SKM-1 (cell line): ENCODE measurements around the gene CCIN.
"Not testable (repeated sequence)": the region's sequence is repeated elsewhere in the genome, so short reads cannot be mapped to it uniquely, and the experiment has no call there.

Experiments used
- DNase-seq: peaks from one replicate; lab custom pipeline; 2025; ENCODE audit not compliant: unreplicated experiment; lab: John Stamatoyannopoulos, UW

CCIN gene

GRCh38 chr9:36169166-36169565 is at the start of gene CCIN:
Gene CCIN, plus strand, starts transcription at chr9:36169388. Its CDS starts 115 bp downstream, at chr9:36169503.
- no peak for DNase-seq

DNA sequence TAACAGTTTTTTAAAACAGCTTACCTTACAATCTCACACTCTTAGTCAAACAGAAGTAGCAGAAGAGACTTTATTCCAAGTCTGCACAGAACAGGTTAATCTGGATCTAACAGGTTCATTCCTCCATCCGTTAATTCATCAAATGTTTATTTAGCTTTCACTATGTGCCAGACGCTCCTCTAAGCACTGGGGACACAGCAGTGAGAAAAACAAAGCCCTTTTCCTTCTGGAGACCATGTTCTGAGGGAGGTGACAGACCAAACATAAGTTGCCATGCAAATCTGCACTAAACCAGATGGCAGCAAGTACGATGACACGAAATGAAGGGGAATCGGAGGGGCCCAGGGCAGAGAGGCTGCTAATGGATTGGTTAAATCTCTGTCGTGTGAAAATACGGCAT is 49.7 kb upstream of the CCIN start:
- no peak for DNase-seq

DNA sequence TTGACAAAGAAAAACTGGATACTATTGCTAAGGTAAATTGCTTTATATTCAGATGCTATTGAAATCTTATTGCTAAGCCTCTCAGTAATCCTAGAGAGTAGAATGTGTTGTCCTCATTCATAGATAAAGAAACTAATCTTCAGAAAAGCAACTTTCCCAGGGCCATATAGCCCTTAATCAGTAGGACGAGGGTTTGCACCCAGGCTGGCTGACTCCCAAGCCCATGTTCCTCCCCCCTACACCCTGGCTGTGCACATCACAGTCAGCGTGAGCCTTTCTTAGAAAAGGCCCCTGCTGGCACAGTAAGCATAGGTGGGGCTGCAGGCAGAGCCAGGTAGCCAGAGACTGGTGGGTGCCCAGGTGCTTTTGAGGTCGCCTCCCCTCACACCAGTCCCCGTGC is 48.5 kb upstream of the CCIN start:
- DNase-seq, result no peak

- no peak for DNase-seq
These were observed 47.2 kb upstream of the CCIN start for GRCh38 chr9:36121971-36122370.

DNA sequence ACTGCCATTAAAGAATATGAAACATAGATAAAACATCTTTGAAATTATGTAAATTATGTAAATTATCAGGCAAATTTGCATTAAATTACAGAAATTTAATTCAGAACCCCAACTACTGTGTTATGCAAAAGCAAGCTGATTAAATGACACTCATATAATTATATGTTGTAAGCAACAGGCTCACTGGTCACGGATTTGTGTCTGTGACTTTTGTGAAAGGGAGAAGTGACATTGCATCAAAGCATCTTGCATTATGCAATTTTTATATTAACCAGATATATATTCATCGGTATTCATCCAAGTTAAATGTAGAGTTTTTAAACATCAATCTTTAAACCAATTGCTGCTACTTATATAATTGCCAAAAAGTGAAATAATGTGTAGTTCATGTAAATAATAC is 45.7 kb upstream of the CCIN start:
- DNase-seq, result no peak

DNA sequence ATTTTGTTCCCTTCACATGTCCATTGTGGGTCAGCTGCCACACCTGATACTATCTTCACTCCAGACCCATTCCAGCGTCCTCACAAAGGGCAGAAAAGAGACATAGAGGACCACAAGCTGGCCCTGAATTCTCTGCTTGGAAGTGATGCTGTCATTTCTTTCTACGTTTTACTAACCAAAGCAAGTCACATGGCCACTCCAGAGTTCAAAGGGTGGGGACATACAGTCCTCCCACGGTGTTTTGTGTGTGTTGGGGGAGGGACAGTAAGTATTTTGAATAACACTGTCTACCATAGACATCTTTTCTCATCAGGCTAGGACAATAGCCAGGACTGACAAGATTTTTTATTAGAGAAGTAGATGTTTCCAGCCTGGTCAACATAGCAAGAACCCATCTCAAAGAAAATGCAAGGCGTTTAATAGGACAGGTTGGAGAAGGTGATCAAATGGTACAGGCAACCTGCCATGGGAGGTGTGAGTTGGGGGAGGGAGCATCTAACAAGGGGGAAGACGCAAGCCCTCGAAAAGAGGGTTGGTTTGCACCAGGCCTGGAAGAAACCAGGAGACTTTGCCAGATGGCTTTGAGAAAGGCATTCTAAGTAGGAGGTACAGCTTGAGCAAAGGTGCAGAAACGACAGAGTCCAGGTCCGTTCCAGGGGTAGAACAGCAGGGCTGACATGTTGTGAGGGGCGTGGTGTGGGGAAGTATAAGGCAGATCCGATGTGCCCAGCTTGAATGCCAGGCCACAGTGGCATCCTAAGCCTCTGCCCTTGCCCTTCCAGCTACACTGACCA is 43.9 kb upstream of the CCIN start:
- no peak for DNase-seq

DNA sequence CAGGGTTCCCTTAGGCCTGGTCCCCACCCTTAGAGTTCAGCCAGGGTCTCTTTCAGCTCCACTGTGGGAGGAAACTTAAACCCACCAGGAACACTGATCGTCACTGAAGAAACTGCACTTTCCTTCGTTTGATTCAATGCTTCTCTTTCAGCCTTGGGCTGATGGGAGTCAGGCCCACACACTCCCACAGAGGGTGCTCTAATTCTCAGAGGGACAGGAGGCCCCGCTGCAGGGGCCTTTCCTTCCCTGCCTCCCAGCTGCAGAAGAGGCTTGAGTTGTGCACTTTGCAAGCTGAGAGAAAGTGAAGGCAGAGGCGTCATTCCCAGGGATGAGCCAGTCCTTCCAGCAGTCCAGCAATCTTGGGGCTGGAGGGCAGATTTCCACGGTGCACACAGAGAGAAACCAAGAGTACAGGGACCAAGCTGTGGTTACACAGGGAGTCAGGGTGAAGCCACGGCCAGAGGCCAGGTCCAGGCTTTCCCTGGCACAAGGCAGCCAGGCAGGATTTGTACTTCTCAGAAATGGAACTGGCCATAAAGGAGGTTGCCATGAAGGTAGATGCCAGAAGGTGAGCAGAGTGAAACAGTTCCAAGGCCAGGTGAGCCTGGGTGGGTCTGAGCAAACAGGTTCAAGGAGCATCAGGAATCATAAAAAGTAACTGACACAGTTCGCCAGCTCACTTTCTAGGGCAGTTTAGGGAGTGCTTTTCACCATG is 43.0 kb upstream of the CCIN start:
- DNase-seq, result no peak

- DNase-seq, result peak; percentile 95
These were observed 41.4 kb upstream of the CCIN start for GRCh38 chr9:36127652-36128244.

- peak; percentile 69 for DNase-seq
These were observed 40.8 kb upstream of the CCIN start for GRCh38 chr9:36128349-36128748.

DNA sequence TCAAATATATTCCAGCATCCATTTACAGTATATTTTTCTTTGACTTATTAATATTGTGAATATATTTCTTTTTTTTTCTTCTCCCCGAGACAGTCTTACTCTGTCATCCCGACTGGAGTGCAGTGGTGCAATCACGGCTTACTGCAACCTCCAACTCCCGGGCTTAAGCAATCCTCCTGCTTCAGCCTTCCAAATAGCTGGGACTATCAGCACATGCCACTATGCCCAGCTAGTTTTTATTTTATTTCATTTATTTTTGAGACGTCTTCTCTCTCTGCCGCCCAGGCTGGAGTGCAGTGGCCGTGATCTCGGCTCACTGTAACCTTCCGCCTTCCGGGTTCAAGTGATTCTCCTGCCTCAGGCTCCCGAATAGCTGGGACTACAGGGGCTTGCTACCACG is 40.0 kb upstream of the CCIN start:
- no peak for DNase-seq

DNA sequence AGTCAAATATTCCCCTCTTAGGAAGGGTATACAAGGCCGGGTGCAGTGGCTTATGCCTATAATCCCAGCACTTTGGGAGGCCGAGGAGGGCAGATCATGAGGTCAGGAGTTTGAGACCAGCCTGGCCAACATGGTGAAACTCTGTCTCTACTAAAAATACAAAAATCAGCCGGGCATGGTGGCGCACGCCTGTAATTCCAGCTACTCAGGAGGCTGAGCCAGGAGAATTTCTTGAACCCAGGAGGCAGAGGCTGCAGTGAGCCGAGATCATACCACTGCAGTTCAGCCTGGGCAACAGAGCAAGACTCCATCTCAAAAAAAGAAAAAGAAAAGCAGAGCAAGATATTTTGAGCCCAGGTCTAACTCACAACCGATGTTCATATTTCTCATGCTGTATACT is 37.5 kb upstream of the CCIN start:
- DNase-seq, result not testable (repeated sequence)

- DNase-seq, result no peak
These were observed 37.1 kb upstream of the CCIN start for GRCh38 chr9:36132086-36132485.

- DNase-seq, result no peak
These were observed 34.3 kb upstream of the CCIN start for GRCh38 chr9:36134761-36135505.

GRCh38 chr9:36135741-36136271 is 33.4 kb upstream of the CCIN start:
- no peak for DNase-seq

DNA sequence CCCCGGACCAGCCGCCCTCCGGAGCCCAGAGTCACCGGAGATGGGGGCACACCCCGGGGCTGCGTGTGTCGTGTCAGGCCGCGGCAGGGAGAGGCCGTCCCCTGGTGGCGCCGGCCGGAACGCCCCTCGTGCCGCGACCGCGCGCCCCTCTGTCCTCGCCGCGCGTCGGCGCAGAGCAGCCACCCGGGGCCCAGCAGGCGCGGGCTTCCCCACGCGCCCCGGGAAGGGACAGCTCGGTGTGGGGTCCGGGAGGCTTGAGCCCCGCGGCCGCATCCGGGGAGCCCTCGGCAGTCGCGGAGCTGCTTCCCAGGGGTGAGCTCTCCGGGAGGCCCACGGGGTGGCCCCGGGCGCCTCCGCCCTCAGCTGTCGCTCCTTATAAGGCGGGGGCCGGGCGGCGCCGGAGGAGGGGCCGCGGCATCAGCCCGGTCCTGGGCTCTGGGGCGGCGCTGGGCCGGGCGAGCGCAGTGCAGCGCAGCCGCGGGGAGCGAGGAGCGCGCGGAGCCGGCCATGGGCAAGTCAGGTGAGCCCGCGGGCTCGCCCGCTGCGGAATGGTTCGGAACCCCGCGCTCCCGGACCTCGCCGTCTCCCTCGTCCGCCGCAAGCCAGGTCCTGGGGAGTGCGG is 32.8 kb upstream of the CCIN start, which contains the start of gene GLIPR2:
TSS of gene GLIPR2 (plus strand) at position 462 of the 622 bp plus-strand sequence. CDS start at position 508, 46 bp downstream.
- peak; percentile 24 for DNase-seq

DNA sequence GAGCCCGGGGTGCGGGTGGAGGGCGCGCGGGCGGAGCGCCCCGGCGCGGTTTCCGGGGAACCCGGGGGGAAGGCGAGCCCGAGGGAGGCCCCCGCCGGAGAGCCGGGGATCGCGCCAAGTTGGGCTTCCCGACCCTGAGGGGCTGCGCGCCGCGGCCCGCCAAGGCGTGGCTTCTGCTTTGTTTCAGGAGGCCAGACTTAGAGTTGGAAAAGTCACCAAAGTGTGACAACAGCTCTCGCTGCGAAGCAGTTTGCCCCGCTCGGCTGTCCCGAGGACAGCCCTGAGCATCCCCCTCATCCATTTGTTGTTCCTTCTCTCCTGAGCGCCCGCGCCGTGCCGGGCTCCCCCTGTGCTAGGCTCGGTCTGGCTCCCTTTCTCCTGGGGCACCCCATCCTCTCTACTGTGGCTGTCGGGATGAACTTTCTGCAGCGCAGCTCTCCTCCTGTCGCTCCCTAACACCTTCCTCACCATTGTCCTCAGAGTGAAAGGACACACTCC is 32.2 kb upstream of the CCIN start:
- DNase-seq, result no peak

GRCh38 chr9:36137392-36138004 is 31.7 kb upstream of the CCIN start:
- DNase-seq, result no peak

DNA sequence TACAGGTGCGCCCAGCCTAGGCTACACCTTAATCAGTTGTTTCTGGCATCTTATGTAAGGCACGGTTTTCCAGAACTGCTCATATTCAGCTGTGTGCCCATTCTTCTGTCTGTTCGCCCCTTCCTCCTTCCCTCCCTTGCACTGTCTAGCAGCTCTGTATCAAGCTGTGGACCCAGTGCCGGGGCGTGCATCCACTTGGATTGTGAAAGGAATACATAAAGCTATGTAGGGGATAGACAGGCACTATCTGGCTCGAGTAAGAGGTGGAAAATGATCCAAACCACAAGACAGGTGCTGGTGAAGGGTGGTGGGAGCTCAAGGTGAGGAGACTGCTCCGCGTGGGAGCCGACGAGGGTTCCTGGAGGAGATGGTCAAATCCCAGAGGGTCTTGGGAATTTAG is 30.7 kb upstream of the CCIN start:
- no peak for DNase-seq

GRCh38 chr9:36138901-36139300 is 30.3 kb upstream of the CCIN start:
- no peak for DNase-seq
